Body of pancreas (tissue), 4 donors: ENCODE data around the gene EXOC1.

Experiments
- POLR2A ChIP-seq, 3 donors: fragments of 450-650 bp; IDR thresholded peaks; one replicate each; pipeline ENCODE4 v1.6.1; 2016; ENCODE audit warnings: antibody characterized with exemption in 3 of 3, mild to moderate bottlenecking in 2 of 3
- TF ChIP-seq, protein P1 (sequence below), 7 experiments: fragments of 450-650 bp in 4 of 7; fragments of 200-600 bp in 3 of 7; sonication (generic) in 3 of 7; IDR thresholded peaks; one replicate each; pipeline ENCODE4 v1.5.1; 2016 to 2019; ENCODE audit warnings: antibody characterized with exemption in 7 of 7

- TF ChIP-seq, protein P1, sequence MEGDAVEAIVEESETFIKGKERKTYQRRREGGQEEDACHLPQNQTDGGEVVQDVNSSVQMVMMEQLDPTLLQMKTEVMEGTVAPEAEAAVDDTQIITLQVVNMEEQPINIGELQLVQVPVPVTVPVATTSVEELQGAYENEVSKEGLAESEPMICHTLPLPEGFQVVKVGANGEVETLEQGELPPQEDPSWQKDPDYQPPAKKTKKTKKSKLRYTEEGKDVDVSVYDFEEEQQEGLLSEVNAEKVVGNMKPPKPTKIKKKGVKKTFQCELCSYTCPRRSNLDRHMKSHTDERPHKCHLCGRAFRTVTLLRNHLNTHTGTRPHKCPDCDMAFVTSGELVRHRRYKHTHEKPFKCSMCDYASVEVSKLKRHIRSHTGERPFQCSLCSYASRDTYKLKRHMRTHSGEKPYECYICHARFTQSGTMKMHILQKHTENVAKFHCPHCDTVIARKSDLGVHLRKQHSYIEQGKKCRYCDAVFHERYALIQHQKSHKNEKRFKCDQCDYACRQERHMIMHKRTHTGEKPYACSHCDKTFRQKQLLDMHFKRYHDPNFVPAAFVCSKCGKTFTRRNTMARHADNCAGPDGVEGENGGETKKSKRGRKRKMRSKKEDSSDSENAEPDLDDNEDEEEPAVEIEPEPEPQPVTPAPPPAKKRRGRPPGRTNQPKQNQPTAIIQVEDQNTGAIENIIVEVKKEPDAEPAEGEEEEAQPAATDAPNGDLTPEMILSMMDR (IDR thresholded peaks at IDR 0.05): no peak
- TF ChIP-seq POLR2A (IDR thresholded peaks at IDR 0.05): no peak
Observed at GRCh38 chr4:55822329-55822728, 31.1 kb upstream of the EXOC1 start.
